Ishikawa (cell line): Measurements from ENCODE around the gene GINS3.

Source experiments
- CEBPB ChIP-seq: IDR thresholded peaks from 2 replicates; pipeline ENCODE4 v1.6.1; 2012
- CREB1 ChIP-seq: IDR thresholded peaks from 2 replicates; pipeline ENCODE4 v1.6.1; 2012; ENCODE audit warnings: low read depth
- EGR1 ChIP-seq: IDR thresholded peaks from 2 replicates; pipeline ENCODE4 v1.6.1; 2012
- EP300 ChIP-seq: IDR thresholded peaks from 2 replicates; pipeline ENCODE4 v1.6.1; 2012; ENCODE audit warnings: borderline replicate concordance
- FOXM1 ChIP-seq: IDR thresholded peaks from 2 replicates; pipeline ENCODE4 v1.6.1; 2012; ENCODE audit warnings: low read depth, borderline replicate concordance
- MAX ChIP-seq: IDR thresholded peaks from 2 replicates; pipeline ENCODE4 v1.6.1; 2012
- NFIC ChIP-seq: IDR thresholded peaks from 2 replicates; pipeline ENCODE4 v1.6.1; 2012
- RAD21 ChIP-seq: IDR thresholded peaks from 2 replicates; pipeline ENCODE4 v1.6.1; 2012; ENCODE audit warnings: low read depth
- TAF1 ChIP-seq: IDR thresholded peaks from 2 replicates; pipeline ENCODE4 v1.6.1; 2012; ENCODE audit warnings: low read depth, mild to moderate bottlenecking
- TCF12 ChIP-seq: IDR thresholded peaks from 2 replicates; pipeline ENCODE4 v1.6.1; 2012; ENCODE audit warnings: low read depth
- TEAD4 ChIP-seq: IDR thresholded peaks from 2 replicates; pipeline ENCODE4 v1.6.1; 2012
- USF1 ChIP-seq: IDR thresholded peaks from 2 replicates; pipeline ENCODE4 v1.6.1; 2012
- YY1 ChIP-seq: IDR thresholded peaks from 2 replicates; pipeline ENCODE4 v1.6.1; 2012; ENCODE audit warnings: low read depth
- ZBTB7A ChIP-seq: IDR thresholded peaks from 2 replicates; pipeline ENCODE4 v1.6.1; 2012; ENCODE audit warnings: low read depth
- TF ChIP-seq, protein P1 (sequence below): IDR thresholded peaks from 2 replicates; pipeline ENCODE4 v1.6.1; 2012; ENCODE audit warnings: low read depth, mild to moderate bottlenecking

Gene GINS3

GRCh38 chr16:58449768-58450167 lies 57.5 kb downstream of the GINS3 start:
- no peak for TF ChIP-seq USF1
- TF ChIP-seq EP300, result no peak
- no peak for TF ChIP-seq NFIC
- no peak for TF ChIP-seq MAX
- no peak for TF ChIP-seq TEAD4

- no peak for TF ChIP-seq CREB1
- no peak for TF ChIP-seq CEBPB
- no peak for TF ChIP-seq EP300
- TF ChIP-seq FOXM1, result no peak
- no peak for TF ChIP-seq NFIC
Measured at GRCh38 chr16:58450590-58450989, 58.3 kb downstream of the GINS3 start.

- TF ChIP-seq EGR1, result no peak
- TF ChIP-seq, protein P1, sequence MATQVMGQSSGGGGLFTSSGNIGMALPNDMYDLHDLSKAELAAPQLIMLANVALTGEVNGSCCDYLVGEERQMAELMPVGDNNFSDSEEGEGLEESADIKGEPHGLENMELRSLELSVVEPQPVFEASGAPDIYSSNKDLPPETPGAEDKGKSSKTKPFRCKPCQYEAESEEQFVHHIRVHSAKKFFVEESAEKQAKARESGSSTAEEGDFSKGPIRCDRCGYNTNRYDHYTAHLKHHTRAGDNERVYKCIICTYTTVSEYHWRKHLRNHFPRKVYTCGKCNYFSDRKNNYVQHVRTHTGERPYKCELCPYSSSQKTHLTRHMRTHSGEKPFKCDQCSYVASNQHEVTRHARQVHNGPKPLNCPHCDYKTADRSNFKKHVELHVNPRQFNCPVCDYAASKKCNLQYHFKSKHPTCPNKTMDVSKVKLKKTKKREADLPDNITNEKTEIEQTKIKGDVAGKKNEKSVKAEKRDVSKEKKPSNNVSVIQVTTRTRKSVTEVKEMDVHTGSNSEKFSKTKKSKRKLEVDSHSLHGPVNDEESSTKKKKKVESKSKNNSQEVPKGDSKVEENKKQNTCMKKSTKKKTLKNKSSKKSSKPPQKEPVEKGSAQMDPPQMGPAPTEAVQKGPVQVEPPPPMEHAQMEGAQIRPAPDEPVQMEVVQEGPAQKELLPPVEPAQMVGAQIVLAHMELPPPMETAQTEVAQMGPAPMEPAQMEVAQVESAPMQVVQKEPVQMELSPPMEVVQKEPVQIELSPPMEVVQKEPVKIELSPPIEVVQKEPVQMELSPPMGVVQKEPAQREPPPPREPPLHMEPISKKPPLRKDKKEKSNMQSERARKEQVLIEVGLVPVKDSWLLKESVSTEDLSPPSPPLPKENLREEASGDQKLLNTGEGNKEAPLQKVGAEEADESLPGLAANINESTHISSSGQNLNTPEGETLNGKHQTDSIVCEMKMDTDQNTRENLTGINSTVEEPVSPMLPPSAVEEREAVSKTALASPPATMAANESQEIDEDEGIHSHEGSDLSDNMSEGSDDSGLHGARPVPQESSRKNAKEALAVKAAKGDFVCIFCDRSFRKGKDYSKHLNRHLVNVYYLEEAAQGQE, result no peak
- TF ChIP-seq EP300, result no peak
- TF ChIP-seq NFIC, result no peak
- TF ChIP-seq FOXM1, result no peak
- TF ChIP-seq TAF1, result no peak
- no peak for TF ChIP-seq YY1
- no peak for TF ChIP-seq CREB1
- TF ChIP-seq ZBTB7A, result no peak
- TF ChIP-seq TEAD4, result no peak
- no peak for TF ChIP-seq CEBPB
- no peak for TF ChIP-seq USF1
- no peak for TF ChIP-seq TCF12
- no peak for TF ChIP-seq RAD21
- no peak for TF ChIP-seq MAX
Measured at GRCh38 chr16:58451265-58451689, 59.0 kb downstream of the GINS3 start.

DNA sequence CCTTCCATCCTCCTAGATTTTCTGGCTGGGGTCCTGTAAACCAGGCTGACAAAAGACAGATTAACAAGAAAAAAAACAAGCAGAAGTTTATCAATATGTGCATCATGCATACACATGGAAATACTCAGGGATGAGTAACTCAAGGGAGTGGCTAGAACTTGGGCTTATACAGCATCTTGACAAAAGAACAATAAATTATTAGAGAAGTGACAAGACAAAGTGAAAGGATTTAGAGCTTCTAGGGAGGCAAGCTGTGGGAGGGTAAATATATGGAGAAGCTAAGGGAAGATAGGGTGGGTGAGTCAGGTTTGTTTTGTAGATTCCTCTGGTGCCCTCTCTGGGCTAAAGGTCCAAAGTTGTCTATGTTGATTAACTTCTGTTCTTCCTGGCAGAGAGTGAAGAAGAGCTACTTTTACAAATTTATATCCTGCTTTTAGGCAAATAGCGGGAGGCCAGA lies 59.7 kb downstream of the GINS3 start:
- no peak for TF ChIP-seq MAX
- TF ChIP-seq NFIC, result no peak
- no peak for TF ChIP-seq CREB1
- no peak for TF ChIP-seq ZBTB7A
- no peak for TF ChIP-seq EGR1
- no peak for TF ChIP-seq EP300
- no peak for TF ChIP-seq TCF12
- no peak for TF ChIP-seq YY1
- TF ChIP-seq CEBPB, result no peak
- no peak for TF ChIP-seq FOXM1
- no peak for TF ChIP-seq RAD21
- TF ChIP-seq USF1, result no peak
- no peak for TF ChIP-seq TAF1
- no peak for TF ChIP-seq TEAD4
- TF ChIP-seq, protein P1, result no peak

DNA sequence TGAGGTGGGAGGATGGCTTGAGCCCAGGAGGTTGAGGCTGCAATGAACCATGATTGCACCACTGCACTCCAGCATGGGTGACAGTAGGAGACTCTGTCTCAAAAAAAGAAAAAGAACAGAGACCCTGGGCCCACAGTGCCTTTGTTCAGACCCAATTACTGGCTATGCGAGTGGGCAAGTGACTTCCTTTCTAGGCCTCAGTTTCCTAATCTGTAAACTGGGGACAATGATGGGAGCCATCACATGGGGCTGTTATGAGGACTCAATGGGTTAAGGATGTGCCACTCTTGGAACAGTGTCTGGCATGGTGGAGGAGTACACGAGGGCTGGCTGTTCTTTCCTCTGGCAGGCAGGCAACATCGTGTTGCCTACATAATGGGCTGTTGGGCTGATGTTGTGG lies 60.4 kb downstream of the GINS3 start:
- TF ChIP-seq TCF12, result no peak
- TF ChIP-seq CEBPB, result no peak
- TF ChIP-seq YY1, result no peak
- TF ChIP-seq TEAD4, result no peak
- TF ChIP-seq EP300, result no peak
- TF ChIP-seq, protein P1, result no peak
